Thoracic aorta (tissue), 2 donors: Measurements from ENCODE around the gene NCK1. TPM values are rescaled to one million over a fixed set of nuclear protein-coding genes. Genes with fewer than 3 reads are reported as not detected.

Experiments used
- ATAC-seq: fragments of 150-250 bp; one replicate; pipeline ENCODE4 v1.8.0; 2017; ENCODE audit warnings: low read depth; ENCODE audit not compliant: insufficient number of reproducible peaks, low FRiP score
- DNase-seq: peaks from one replicate; pipeline ENCODE4 v3.0.0-alpha.2; 2020; ENCODE audit warnings: low spot score
- H3K27ac ChIP-seq, 2 donors: fragments of 200-600 bp; sonication (generic); 1 replicate in 1 of 2; 2 replicates in 1 of 2; pipeline ENCODE4 v1.5.1; 2016; ENCODE audit warnings: mild to moderate bottlenecking in 2 of 2, moderate library complexity in 2 of 2
- H3K27me3 ChIP-seq: fragments of 200-600 bp; sonication (generic); replicated peaks from 2 replicates; pipeline ENCODE4 v1.6.0; 2016; ENCODE audit warnings: mild to moderate bottlenecking; ENCODE audit not compliant: insufficient read depth
- H3K36me3 ChIP-seq: fragments of 200-600 bp; sonication (generic); one replicate; pipeline ENCODE4 v1.5.1; 2016
- H3K4me1 ChIP-seq, 2 donors: fragments of 200-600 bp; sonication (generic); 1 replicate in 1 of 2; 2 replicates in 1 of 2; pipeline versions ENCODE4 v1.5.1 to v1.6.0; 2016; ENCODE audit warnings: low read depth in 2 of 2, mild to moderate bottlenecking in 1 of 2; ENCODE audit not compliant: control insufficient read depth in 1 of 2
- H3K4me3 ChIP-seq: fragments of 200-600 bp; sonication (generic); 2 replicates; pipeline ENCODE4 v1.5.1; 2016; ENCODE audit warnings: mild to moderate bottlenecking
- H3K9me3 ChIP-seq: fragments of 200-600 bp; sonication (generic); 2 replicates; pipeline ENCODE4 v1.5.1; 2016
- CTCF ChIP-seq: fragments of 200-600 bp; sonication (generic); IDR thresholded peaks from one replicate; pipeline ENCODE4 v1.5.1; 2019; ENCODE audit warnings: antibody characterized with exemption
- total RNA-seq, 2 donors: library from RNA; depleted of rRNA; stranded (reverse); fragments of >200 nt; gene quantifications; one replicate each; pipeline versions ENCODE4 v1.1.0 to v1.2.3, GENCODE V29; 2016

Gene NCK1
- total RNA-seq, 2 donors from 2014 or later: 31.5 to 41.5 TPM

- no peaks in the 10 kb centered on the region for H3K27me3 ChIP-seq
- H3K36me3 ChIP-seq: no peaks in the 10 kb centered on the region
- no peak for TF ChIP-seq CTCF
- peaks cover 3 to 19% of the 10 kb centered on the region in 2 donors for H3K4me1 ChIP-seq
- no peaks in the 10 kb centered on the region for H3K9me3 ChIP-seq
- H3K27ac ChIP-seq: peak overlapping the region; percentile 11 to 62
- DNase-seq: peak; percentile 7
- peak; percentile 63 for ATAC-seq
- peak overlapping the region; percentile 85 for H3K4me3 ChIP-seq
These were observed 42.6 kb upstream of the NCK1 start for GRCh38 chr3:136819392-136819730.

- DNase-seq (peak; percentile 2), ATAC-seq (no peak)
- Histone ChIP-seq H3K4me1 (peaks cover 3 to 19% of the 10 kb centered on the region in 2 donors), H3K27me3 (no peaks in the 10 kb centered on the region), H3K9me3 (no peaks in the 10 kb centered on the region), H3K36me3 (no peaks in the 10 kb centered on the region), H3K4me3 (peak overlapping the region; percentile 85), H3K27ac (peak overlapping the region; percentile 34 to 62)
- no peak for TF ChIP-seq CTCF
These were observed 42.0 kb upstream of the NCK1 start for GRCh38 chr3:136819731-136820679.

- no peak for TF ChIP-seq CTCF
- H3K4me3 ChIP-seq: no peak overlapping the region
- no peaks in the 10 kb centered on the region for H3K27me3 ChIP-seq
- no peak overlapping the region for H3K27ac ChIP-seq
- H3K4me1 ChIP-seq: peaks cover 6 to 14% of the 10 kb centered on the region in 2 donors
- H3K36me3 ChIP-seq: no peaks in the 10 kb centered on the region
- DNase-seq (no peak), ATAC-seq (no peak)
- H3K9me3 ChIP-seq: no peaks in the 10 kb centered on the region
These were observed 30.5 kb upstream of the NCK1 start for GRCh38 chr3:136831461-136831860.

GRCh38 chr3:136835089-136835812, 26.8 kb upstream of the NCK1 start:
- no peaks in the 10 kb centered on the region for H3K36me3 ChIP-seq
- no peak for ATAC-seq
- H3K9me3 ChIP-seq: no peaks in the 10 kb centered on the region
- H3K4me3 ChIP-seq: no peak overlapping the region
- no peak for TF ChIP-seq CTCF
- H3K27me3 ChIP-seq: no peaks in the 10 kb centered on the region
- peaks cover 16 to 25% of the 10 kb centered on the region in 2 donors for H3K4me1 ChIP-seq
- DNase-seq: no peak
- H3K27ac ChIP-seq: no peak overlapping the region

GRCh38 chr3:136835813-136836510, 26.0 kb upstream of the NCK1 start:
- H3K9me3 ChIP-seq: no peaks in the 10 kb centered on the region
- peaks cover 16 to 25% of the 10 kb centered on the region in 2 donors for H3K4me1 ChIP-seq
- H3K27ac ChIP-seq: no peak overlapping the region
- H3K4me3 ChIP-seq: no peak overlapping the region
- ATAC-seq (no peak), DNase-seq (no peak)
- TF ChIP-seq CTCF: no peak
- no peaks in the 10 kb centered on the region for H3K27me3 ChIP-seq
- H3K36me3 ChIP-seq: no peaks in the 10 kb centered on the region
